HL-60 (cell line): Measurements from ENCODE around the gene NR2F6.

ENCODE experiments used
- CTCF ChIP-seq: IDR thresholded peaks from one replicate; pipeline ENCODE4 v1.5.1; 2011; ENCODE audit warnings: low read length, control low read depth, inconsistent platforms; ENCODE audit not compliant: insufficient read depth
- GABPA ChIP-seq: IDR thresholded peaks from 2 replicates; pipeline ENCODE4 v1.6.1; 2012; ENCODE audit warnings: low read depth
- POLR2AphosphoS5 ChIP-seq: IDR thresholded peaks from 2 replicates; pipeline ENCODE4 v1.6.1; 2012; ENCODE audit warnings: low read depth
- REST ChIP-seq: IDR thresholded peaks from 2 replicates; pipeline ENCODE4 v1.6.1; 2012; ENCODE audit warnings: low read depth; ENCODE audit not compliant: insufficient replicate concordance

- no peak for TF ChIP-seq GABPA
- TF ChIP-seq CTCF: no peak
- TF ChIP-seq REST: no peak
- TF ChIP-seq POLR2AphosphoS5: no peak; the same call in 1 of the 2 replicates
Measured at GRCh38 chr19:17220207-17220758, 25.4 kb downstream of the NR2F6 start.
